Cardiac muscle cell (in vitro differentiated cells and primary cell): ENCODE measurements around the gene CACNB3. TPM values are rescaled to one million over a fixed set of nuclear protein-coding genes. Genes with fewer than 3 reads are reported as not detected.
A peak's percentile ranks its signal among the peaks of the same experiment; 100 is the strongest.

ENCODE experiments used
- DNase-seq, 2 donors: peaks; one replicate each; pipeline versions ENCODE4 v3.0.0 to v3.0.0-alpha.2; 2010 to 2017; ENCODE audit warnings: low read depth in 1 of 2, low spot score in 1 of 2
- H3K27ac ChIP-seq: fragments of 200-600 bp; sonication (generic); 2 replicates; pipeline ENCODE4 v1.5.1; 2016
- H3K27me3 ChIP-seq: fragments of 200-600 bp; sonication (generic); 2 replicates; pipeline ENCODE4 v1.6.0; 2016; ENCODE audit warnings: control low read depth
- H3K36me3 ChIP-seq: fragments of 200-600 bp; sonication (generic); 2 replicates; pipeline ENCODE4 v1.5.1; 2016; ENCODE audit warnings: control low read depth
- H3K4me1 ChIP-seq: fragments of 200-600 bp; sonication (generic); 2 replicates; pipeline ENCODE4 v1.8.1; 2017; ENCODE audit warnings: low read depth, mild to moderate bottlenecking, mixed run types
- H3K4me3 ChIP-seq: fragments of 200-600 bp; sonication (generic); 2 replicates; pipeline ENCODE4 v1.5.1; 2016; ENCODE audit warnings: mild to moderate bottlenecking
- H3K9me3 ChIP-seq: fragments of 200-600 bp; sonication (generic); 2 replicates; pipeline ENCODE4 v1.5.1; 2017; ENCODE audit warnings: low read depth, mild to moderate bottlenecking, control low read depth
- CTCF ChIP-seq: IDR thresholded peaks from 2 replicates; pipeline ENCODE4 v1.5.1; 2012; ENCODE audit warnings: low read depth, mild to moderate bottlenecking, low read length
- polyA plus RNA-seq: library from polyadenylated mRNA; unstranded; fragments of >200 nt; fragmentation: Nextera tagmentation; extraction: Ambion mirVana; gene quantifications from 2 replicates; pipeline ENCODE4 v1.2.1, GENCODE V29; 2016
- total RNA-seq: library from RNA; depleted of rRNA; stranded (reverse); fragments of >200 nt; gene quantifications from 2 replicates; pipeline ENCODE4 v1.2.3, GENCODE V29; 2016

CACNB3 gene
- total and polyA plus RNA-seq, 2 experiments from 2014 or later, result 20.0 to 21.9 TPM

DNA sequence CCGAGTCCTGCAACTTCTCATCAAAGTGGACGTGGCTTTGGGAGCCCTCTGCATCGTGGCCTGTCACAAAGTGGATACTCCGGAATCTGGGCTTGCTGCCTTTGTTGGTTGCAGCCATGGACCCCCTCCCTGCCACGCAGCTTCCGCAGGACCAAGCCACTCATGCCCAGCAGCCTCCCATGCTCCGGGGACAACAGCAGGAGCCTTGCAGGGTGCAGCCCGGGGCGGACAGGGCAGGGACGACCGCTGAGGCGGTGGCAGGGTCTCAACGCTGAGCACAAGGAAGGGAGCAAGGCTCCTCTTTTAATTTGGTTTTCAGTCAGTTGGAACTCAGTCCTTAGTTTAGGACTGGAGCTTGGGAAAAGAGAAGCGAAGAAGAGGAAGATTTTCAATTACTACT, 17.3 kb upstream of the CACNB3 start:
- no peak for TF ChIP-seq CTCF
- Histone ChIP-seq H3K36me3 (no peaks in the 10 kb centered on the region), H3K27ac (no peak overlapping the region), H3K27me3 (no peaks in the 10 kb centered on the region), H3K9me3 (no peaks in the 10 kb centered on the region), H3K4me3 (no peak overlapping the region), H3K4me1 (no peaks in the 10 kb centered on the region)
- no peak for DNase-seq

GRCh38 chr12:48803675-48804074, 14.6 kb upstream of the CACNB3 start:
- Histone ChIP-seq H3K27me3 (no peaks in the 10 kb centered on the region), H3K27ac (no peak overlapping the region), H3K4me1 (no peaks in the 10 kb centered on the region), H3K36me3 (no peaks in the 10 kb centered on the region), H3K4me3 (no peak overlapping the region), H3K9me3 (no peaks in the 10 kb centered on the region)
- DNase-seq, result no peak
- TF ChIP-seq CTCF, result no peak

DNA sequence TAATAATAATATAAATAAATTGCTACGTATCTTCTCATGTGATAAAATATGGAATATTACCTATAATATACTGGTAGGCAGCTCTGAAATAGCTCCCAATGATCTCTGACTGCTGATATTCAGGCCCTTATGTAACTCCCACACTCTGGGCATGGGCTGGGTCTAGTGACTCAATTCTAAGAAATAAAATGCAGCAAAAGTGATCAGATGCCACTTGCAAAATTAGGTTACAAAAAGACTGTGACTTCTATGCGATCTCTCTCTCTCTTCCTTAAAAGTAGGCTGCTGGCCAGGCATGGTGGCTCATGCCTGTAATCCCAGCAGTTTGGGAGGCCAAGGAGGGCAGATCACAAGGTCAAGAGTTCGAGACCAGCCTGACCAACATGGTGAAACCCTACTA, 10.3 kb upstream of the CACNB3 start:
- H3K9me3 ChIP-seq, result no peaks in the 10 kb centered on the region
- H3K27ac ChIP-seq, result no peak overlapping the region
- no peak overlapping the region for H3K4me3 ChIP-seq
- no peak for DNase-seq
- H3K27me3 ChIP-seq, result no peaks in the 10 kb centered on the region
- TF ChIP-seq CTCF, result no peak
- no peaks in the 10 kb centered on the region for H3K36me3 ChIP-seq
- peaks cover 7% of the 10 kb centered on the region for H3K4me1 ChIP-seq

DNA sequence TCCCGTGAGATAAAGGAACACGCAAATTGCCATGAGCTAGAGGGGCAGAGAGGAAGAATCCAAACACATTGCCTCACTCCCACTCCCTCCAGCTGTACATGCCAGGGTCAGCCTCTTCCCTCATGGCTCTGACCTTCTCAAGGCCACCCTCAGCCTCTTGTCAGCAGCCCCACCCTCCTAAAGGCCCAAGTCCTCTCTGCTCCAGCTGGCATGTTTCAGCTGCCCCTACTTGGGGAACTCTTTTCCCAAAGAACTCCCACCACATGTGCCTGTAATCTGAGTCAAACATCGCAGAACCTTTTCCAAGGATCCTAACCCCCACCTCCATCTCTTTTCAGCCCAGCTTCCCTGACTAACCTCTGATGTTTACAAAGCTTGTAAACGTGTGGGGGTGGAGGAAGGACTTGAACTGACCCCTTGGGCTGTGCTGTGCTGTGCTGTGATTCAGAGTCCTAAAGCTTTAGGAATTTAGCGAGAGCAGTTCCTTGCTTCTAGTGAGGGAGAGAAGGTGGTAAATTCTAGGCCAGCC, 7.3 kb upstream of the CACNB3 start:
- H3K4me3 ChIP-seq, result no peak overlapping the region
- no peaks in the 10 kb centered on the region for H3K9me3 ChIP-seq
- no peak overlapping the region for H3K27ac ChIP-seq
- no peak for TF ChIP-seq CTCF
- H3K4me1 ChIP-seq, result peaks cover 11% of the 10 kb centered on the region
- H3K36me3 ChIP-seq, result no peaks in the 10 kb centered on the region
- H3K27me3 ChIP-seq, result no peaks in the 10 kb centered on the region
- DNase-seq, result peak in 1 of 2 donors; percentile 81

GRCh38 chr12:48811437-48812090, 6.7 kb upstream of the CACNB3 start:
- peaks cover 15% of the 10 kb centered on the region for H3K4me1 ChIP-seq
- no peak for TF ChIP-seq CTCF

More at GRCh38 chr12:48811437-48812090, 6.7 kb upstream of the CACNB3 start:
- Histone ChIP-seq H3K27me3 (peaks cover under 1% of the 10 kb centered on the region), H3K36me3 (no peaks in the 10 kb centered on the region), H3K4me3 (no peak overlapping the region), H3K9me3 (no peaks in the 10 kb centered on the region), H3K27ac (no peak overlapping the region)
- no peak for DNase-seq
